HepG2 (cell line): ENCODE results near the gene NEMF. TPM values are rescaled to one million over a fixed set of nuclear protein-coding genes. Genes with fewer than 3 reads are reported as not detected.

Experiments
- ASH2L ChIP-seq: fragments of 300-600, 200-600 bp; sonication (generic); IDR thresholded peaks from 2 replicates; pipeline ENCODE4 v1.7.0; 2017; ENCODE audit warnings: low read depth, mild to moderate bottlenecking, moderate library complexity, mixed read lengths, low read length; ENCODE audit not compliant: insufficient read length
- ATF7 ChIP-seq, 2 experiments: fragments of 450-650 bp in 1 of 2; sonication (generic) in 1 of 2; formaldehyde crosslinking in 1 of 2; IDR thresholded peaks; 2 replicates each; pipeline versions ENCODE4 v1.4.0 to v1.6.1; 2016 to 2020; ENCODE audit warnings: antibody characterized with exemption in 1 of 2, mild to moderate bottlenecking in 1 of 2, missing genetic modification reagents in 1 of 2
- HCFC1 ChIP-seq: fragments of 150-350 bp; IDR thresholded peaks from 2 replicates; pipeline ENCODE4 v1.6.1; 2014; ENCODE audit warnings: low read depth, low read length
- HDAC2 ChIP-seq: sonication (generic); formaldehyde crosslinking; IDR thresholded peaks from 2 replicates; pipeline ENCODE4 v1.4.0; 2020; ENCODE audit warnings: missing genetic modification reagents
- HOXA3 ChIP-seq: sonication (generic); formaldehyde crosslinking; IDR thresholded peaks from 2 replicates; pipeline ENCODE4 v1.5.0; 2020; ENCODE audit warnings: missing genetic modification reagents
- KLF16 ChIP-seq, 2 experiments: sonication (generic) in 1 of 2; formaldehyde crosslinking in 1 of 2; IDR thresholded peaks; 2 replicates each; pipeline versions ENCODE4 v1.6.1 to v1.8.0; 2016 to 2023; ENCODE audit warnings: missing genetic modification reagents in 2 of 2, missing compliant biosample characterization in 1 of 2
- NR2F6 ChIP-seq, 2 experiments: IDR thresholded peaks; 2 replicates each; pipeline ENCODE4 v1.6.1; 2016; ENCODE audit warnings: antibody characterized with exemption in 1 of 2, mild to moderate bottlenecking in 1 of 2
- RNF219 ChIP-seq: sonication (generic); formaldehyde crosslinking; IDR thresholded peaks from 2 replicates; pipeline ENCODE4 v1.5.0; 2020; ENCODE audit warnings: mild to moderate bottlenecking, missing genetic modification reagents
- RXRB ChIP-seq: IDR thresholded peaks from 2 replicates; pipeline ENCODE4 v1.6.1; 2016; ENCODE audit warnings: borderline replicate concordance, missing genetic modification reagents, missing compliant biosample characterization
- SPEN ChIP-seq: sonication (generic); formaldehyde crosslinking; IDR thresholded peaks from 2 replicates; pipeline ENCODE4 v1.5.1; 2020; ENCODE audit warnings: low read depth, mild to moderate bottlenecking, missing genetic modification reagents
- TIGD3 ChIP-seq: sonication (generic); formaldehyde crosslinking; IDR thresholded peaks from 2 replicates; pipeline ENCODE4 v1.5.1; 2020; ENCODE audit warnings: mild to moderate bottlenecking, missing genetic modification reagents, borderline replicate concordance
- TRAFD1 ChIP-seq: sonication (generic); formaldehyde crosslinking; IDR thresholded peaks from 2 replicates; pipeline ENCODE4 v1.5.1; 2020; ENCODE audit warnings: missing genetic modification reagents, mild to moderate bottlenecking, borderline replicate concordance
- ZNF430 ChIP-seq: sonication (generic); formaldehyde crosslinking; IDR thresholded peaks from 2 replicates; pipeline ENCODE4 v1.9.0; 2021; ENCODE audit warnings: mild to moderate bottlenecking, missing genetic modification reagents
- ZNF501 ChIP-seq: sonication (generic); formaldehyde crosslinking; IDR thresholded peaks from 2 replicates; pipeline ENCODE4 v1.5.1; 2020; ENCODE audit warnings: mild to moderate bottlenecking, moderate library complexity, missing genetic modification reagents
- ZNF609 ChIP-seq: sonication (generic); formaldehyde crosslinking; IDR thresholded peaks from 2 replicates; pipeline ENCODE4 v1.4.0; 2020; ENCODE audit warnings: mild to moderate bottlenecking, missing genetic modification reagents, borderline replicate concordance
- ZNF773 ChIP-seq: sonication (generic); formaldehyde crosslinking; IDR thresholded peaks from 2 replicates; pipeline ENCODE4 v1.4.0; 2020; ENCODE audit warnings: missing genetic modification reagents, borderline replicate concordance
- polyA plus RNA-seq, 8 experiments: library from polyadenylated mRNA; depleted of rRNA in 3 of 8; stranded (reverse) in 7 of 8; unstranded in 1 of 8; fragments of >200 nt; fragmentation: Illumina TruSeq in 4 of 8; extraction: Trizol in 4 of 8; gene quantifications; 2 replicates each; pipeline versions ENCODE4 v1.2.1 to v1.2.3, GENCODE V29; 2011 to 2016; ENCODE audit warnings: low read depth in 4 of 8, missing spikeins in 1 of 8, mixed read lengths in 1 of 8; ENCODE audit not compliant: insufficient read depth in 1 of 8
- total RNA-seq, 5 experiments: library from RNA; depleted of rRNA; stranded (reverse); fragments of >200 nt; fragmentation: Illumina TruSeq; extraction: Trizol; gene quantifications; 2 replicates each; pipeline ENCODE4 v1.2.3, GENCODE V29; 2016; ENCODE audit warnings: low read depth in 1 of 5

NEMF gene
- total and polyA plus RNA-seq, 2 of the 13 experiments (the other 11 are each of a cell fraction or from before 2014, with no cell fraction given) = 21.3 to 57.9 TPM

- TF ChIP-seq RNF219 (CRISPR knock-in tag) = 0 out of 2 replicates have a peak, but pooled peaks have one; percentile 66
- peak; percentile 48; the same call in 1 of the 2 replicates for TF ChIP-seq ZNF773 (CRISPR knock-in tag)
- peak; percentile 77 for TF ChIP-seq ASH2L
- no peak for TF ChIP-seq HCFC1
- TF ChIP-seq HOXA3 = peak; percentile 65; the same call in 1 of the 2 replicates
- peak; percentile 12; the same call in 1 of the 2 replicates for TF ChIP-seq HDAC2 (CRISPR knock-in tag)
- TF ChIP-seq TIGD3 (CRISPR knock-in tag) = 0 out of 2 replicates have a peak, but pooled peaks have one; percentile 12
- TF ChIP-seq ZNF430 (CRISPR knock-in tag) = no peak; the same call in 1 of the 2 replicates
- no peak for TF ChIP-seq NR2F6 (IDR thresholded peaks at IDR 0.05)
- peak; percentile 44; the same call in 1 of the 2 replicates for TF ChIP-seq NR2F6 (CRISPR knock-in tag; IDR thresholded peaks at IDR 0.05)
- TF ChIP-seq SPEN (CRISPR knock-in tag) = peak; percentile 36
- peak; percentile 66; the same call in 1 of the 2 replicates for TF ChIP-seq ZNF501 (CRISPR knock-in tag)
- TF ChIP-seq TRAFD1 (CRISPR knock-in tag) = no peak
- 0 out of 4 replicates have a peak, but pooled peaks of 1 of the 2 experiments have one; percentile 26 for TF ChIP-seq KLF16 (CRISPR knock-in tag; IDR thresholded peaks at IDR 0.05)
- peak; percentile 44; the same call in 1 of the 2 replicates for TF ChIP-seq ZNF609 (CRISPR knock-in tag)
- TF ChIP-seq RXRB (CRISPR knock-in tag) = peak; percentile 49; the same call in 1 of the 2 replicates
- no peak for TF ChIP-seq ATF7 (IDR thresholded peaks at IDR 0.05)
- no peak for TF ChIP-seq ATF7 (CRISPR knock-in tag; IDR thresholded peaks at IDR 0.05)
Observed at GRCh38 chr14:49867831-49868719, 15.5 kb upstream of the NEMF start (continued).
